ENCODE data around the gene MBTPS1.
"Not testable (repeated sequence)": the region's sequence is repeated elsewhere in the genome, so short reads cannot be mapped to it uniquely, and the experiment has no call there.

MBTPS1 gene

DNA sequence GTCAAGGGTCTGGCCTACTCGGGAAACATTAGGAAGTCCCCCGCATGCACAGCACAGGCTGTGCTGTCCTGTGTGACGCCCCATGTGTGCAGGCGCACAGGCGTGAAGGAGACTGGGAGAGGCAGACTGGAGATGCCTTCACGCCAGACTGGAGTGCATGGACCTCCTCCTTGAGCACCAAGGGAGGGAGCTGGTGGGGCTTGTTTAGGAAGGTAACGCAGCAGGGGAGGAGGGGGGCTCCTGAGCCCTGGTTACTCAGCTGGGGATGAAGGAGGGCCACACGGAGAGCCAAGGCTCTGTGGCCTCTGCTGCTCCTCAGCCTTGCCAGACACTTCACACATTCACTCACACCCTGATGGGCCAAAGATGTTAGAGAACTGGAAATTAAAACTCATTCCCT is 20.5 kb upstream of the MBTPS1 start:
- no peak for DNase-seq (ENCODE audit: low read depth)

DNA sequence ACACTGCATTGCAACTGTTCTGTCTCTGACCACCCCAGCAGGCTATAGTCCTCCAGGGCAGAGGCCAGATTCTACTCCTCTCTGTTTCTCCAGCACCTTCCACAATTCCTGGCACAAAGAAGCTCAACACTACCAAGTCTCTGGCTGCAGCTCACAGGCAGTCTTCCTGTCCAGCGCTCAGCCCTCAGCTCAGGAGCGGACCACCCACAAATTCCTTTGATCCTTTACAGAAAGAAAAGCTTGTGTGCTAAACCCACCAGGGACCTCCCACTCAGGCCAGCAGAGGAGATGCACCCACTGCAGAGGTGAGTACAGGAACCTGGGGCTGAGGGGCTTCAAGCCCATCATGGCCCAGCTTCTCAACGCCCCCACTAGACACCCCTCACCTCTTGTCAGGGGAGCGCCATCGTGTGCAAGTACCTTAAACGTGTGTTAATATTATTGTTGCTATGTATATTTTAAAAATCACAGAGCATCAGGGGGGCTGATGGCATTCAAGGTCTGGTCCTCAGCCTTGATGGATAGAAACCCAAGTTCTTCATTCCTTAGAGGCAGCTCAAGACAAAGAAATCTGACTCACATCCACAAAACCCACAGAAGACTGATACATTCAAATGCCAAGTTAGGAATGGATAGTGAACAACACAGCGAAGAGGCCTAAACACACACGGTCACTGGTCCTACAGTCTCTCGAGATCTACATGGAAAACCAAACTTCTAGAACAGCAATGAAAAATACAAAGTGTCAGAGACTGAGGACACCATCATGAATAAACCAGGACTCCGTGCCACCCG is 19.8 kb upstream of the MBTPS1 start:
- no peak for DNase-seq (ENCODE audit: low read depth)

DNA sequence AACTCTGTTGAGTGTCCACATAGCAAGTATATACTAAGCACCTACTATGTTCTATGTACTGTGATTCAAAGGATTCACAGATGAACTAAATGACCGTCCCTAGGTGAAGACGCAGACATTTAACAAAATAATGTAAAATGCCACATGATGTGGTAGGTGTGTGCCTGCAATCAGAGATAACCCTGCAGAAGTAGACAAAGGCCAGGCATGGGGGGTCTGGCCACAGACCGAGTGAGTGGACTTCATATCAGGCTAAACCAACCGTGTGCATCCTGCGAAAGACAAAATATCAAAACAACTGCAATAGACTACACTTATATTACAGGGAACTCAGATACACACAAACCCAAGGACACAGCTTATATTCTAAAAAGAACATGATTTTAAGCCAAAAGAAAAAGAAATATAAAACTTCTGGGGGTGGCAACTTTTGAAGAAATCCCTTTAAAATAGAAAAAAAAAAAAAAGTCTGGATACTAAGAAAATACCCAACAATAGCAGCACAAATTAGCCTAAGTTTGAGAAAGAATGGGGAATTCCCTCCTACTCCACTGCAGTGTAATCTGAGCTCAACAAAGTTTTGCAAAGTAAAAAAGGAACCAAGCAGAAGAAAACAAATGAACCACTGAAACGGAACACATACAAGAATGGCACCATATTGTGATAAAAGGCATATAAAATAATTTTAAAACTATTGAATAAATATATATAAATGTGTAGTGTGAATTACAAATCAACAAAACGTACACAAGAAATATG is 16.0 kb upstream of the MBTPS1 start:
- no peak for DNase-seq (ENCODE audit: low read depth)

DNA sequence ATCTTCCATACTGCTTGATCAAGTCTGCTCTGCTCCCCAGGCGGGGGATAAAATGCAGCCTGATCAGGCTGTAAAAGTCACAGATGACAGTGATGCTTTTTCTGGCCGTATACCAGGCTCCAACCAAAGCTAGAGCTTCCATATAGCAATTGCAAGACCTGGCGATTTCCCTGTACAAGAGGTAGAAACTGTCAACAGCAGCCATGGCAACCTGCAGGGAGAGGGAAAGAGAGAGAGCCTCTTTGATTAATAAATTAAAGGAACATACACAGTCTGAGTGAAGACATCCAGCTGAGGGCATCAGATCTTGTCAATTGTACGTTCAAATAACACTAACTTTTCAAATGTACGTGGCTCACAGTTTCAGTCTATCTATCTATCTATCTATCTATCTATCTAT is 14.4 kb upstream of the MBTPS1 start:
- no peak for DNase-seq (ENCODE audit: low read depth)

DNA sequence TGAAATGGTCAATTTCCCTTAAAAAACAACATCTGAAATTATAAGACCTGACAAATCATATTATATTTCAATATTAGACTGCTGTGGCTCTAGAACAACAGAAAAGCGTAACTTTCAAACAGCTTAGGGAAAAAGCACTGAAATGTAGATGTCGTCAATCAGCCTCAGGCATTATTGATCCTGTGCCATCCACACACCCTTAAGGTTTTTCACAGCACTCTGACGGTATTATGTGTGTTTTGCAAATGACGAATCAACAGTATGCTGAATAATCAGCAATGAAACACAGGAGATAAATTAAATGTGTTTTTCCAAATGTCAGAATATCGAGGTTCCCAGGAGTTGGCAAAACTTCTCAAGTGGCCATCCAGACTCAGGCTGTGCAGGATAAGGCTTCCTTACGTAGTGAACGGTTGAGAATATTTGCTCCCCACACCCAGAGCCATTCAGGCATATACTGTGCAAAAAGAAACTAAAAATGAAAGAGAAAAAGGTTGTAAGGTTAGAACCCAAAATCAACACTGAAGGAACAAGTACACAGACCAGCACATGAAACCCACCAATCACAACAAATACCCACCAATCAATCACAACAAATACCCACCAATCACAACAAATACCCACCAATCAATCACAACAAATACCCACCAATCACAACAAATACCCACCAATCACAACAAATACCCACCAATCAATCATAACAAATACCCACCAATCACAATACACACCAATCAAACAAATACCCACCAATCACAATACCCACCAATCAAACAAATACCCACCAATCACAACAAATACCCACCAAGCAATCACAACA is 7.7 kb upstream of the MBTPS1 start:
- DNase-seq (ENCODE audit: low read depth), result no peak

DNA sequence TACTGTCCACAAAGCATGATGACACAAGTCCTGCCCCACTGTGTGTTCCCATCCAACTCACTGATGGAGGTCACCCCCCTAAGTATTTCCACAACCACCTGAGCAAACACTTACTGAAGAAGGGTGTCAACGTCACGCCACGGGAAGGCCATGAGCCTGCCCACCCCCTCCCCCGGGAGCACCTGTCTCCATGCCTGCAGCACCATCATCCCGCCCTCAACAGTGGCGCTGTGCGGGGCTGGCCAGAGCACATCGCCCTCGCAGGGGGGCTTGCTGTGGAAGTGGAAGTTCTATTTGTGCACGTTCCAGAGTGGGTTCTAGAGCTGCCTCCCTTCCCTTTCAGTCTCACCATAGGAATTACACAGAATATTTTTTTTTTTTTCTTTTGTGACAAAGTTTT is 4.3 kb upstream of the MBTPS1 start:
- DNase-seq (ENCODE audit: low read depth), result no peak

DNA sequence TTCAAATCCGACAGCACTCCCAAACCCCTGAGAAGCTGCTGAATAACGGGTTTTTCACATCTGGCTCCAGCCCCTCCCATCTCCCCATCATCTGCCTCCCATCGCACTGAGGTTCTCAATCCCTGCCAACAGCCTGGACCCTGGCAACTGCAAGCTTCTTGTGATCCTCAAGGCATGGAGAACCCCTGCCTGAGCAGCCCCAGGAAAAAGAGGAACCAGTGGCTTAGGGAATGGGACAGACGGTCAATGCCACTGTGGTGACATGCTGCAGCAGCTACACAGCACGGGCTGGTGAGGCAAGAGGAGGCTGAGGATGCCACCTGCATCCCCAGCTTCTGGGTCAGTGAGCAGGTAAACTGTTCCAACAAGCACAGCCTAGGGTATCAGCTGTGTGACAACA is 3.3 kb upstream of the MBTPS1 start:
- DNase-seq (ENCODE audit: low read depth), result no peak

DNA sequence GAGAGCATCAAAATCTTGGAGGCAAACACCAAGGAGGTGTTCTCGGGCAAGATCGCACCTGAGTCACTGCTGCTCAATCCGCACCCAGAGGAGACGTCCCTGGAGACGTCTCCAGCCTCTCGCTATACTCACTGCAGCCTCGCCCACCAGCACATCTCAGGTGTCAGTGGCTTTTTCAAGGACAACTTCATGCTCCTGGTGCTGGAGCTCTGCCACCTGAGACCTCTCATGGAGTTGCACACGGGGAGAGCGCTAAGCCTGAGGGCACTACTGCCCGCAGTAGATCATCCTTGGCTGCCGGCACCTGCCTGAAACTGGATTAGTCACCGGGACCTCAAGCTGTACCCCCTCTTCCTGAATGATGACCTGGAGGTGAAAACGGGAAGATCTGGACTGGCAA is 2.6 kb upstream of the MBTPS1 start:
- no peak for DNase-seq (ENCODE audit: low read depth)

DNA sequence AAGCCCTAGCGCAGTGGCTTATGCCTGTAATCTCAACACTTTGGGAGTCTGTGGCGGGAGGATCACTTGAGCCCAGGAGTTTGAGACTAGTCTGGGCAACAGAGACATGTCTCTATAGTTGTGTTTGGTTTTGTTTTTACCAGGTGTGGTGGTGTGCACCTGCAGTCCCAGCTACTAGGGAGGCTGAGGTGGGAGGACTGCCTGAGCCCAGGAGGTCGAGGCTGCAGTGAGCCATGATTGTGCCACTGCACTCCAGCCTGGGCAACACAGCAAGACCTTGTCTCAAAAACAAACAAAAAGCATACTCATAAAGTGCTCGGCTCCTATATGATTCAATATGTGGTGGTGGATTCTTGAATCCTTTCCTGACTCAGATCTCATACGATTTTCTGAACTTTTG is 1.6 kb upstream of the MBTPS1 start:
- not testable (repeated sequence) for DNase-seq (ENCODE audit: low read depth)

DNA sequence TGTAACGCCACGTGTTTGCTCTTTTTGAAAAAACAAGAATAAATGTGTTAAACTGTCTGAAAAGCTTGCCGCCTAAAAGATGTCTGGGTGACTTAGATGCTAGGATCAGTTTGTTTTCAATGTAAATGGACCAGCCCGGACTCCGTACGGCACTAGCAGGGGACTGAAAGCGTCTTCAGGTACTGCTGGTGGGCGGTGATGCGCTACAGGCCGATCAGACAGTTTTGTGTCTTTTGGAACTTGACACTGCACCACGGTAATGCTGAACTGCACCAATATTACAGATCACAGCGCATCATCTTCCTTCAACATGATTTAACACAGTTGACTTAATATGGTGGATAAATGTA is 727 bp upstream of the MBTPS1 start:
- no peak for DNase-seq (ENCODE audit: low read depth)

DNA sequence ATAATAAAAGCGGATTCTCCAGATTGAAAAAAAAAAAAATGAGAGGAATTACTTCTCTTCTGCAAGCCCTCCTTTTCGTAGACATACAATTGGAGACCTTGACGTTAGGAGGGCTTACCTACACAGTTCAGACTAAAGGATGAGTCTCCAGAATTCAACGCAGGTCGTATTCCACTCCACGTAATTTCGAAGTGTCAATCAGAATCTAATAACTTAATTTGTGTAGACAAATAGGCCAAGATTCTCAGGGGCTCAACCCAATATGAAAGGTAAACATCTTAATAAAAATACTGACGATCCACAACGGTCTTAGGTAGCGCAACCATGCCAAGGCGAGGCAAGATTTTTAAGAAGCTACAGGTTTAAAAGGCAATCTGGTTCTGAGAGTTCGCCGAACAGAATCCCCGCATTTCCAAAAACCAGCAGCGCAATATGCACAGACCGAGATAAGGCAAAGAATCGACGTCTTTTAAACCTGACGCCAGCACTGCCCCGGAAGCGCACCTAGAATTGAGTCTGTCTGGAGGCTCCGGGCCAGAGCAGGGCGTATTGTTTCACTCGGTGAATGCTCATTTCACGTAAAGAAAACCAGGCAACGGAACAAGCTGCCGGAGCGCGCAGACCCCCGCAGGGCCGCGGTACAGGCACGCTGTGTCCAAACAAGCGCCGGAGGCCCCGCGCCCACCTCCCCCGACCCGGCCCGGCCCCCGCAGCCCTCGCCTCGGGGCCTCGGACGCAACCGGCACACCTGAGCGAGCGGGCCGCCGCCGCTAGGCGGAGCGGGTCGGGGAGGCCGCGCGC is 623 bp downstream of the MBTPS1 start:
- no peak for DNase-seq (ENCODE audit: low read depth)

DNA sequence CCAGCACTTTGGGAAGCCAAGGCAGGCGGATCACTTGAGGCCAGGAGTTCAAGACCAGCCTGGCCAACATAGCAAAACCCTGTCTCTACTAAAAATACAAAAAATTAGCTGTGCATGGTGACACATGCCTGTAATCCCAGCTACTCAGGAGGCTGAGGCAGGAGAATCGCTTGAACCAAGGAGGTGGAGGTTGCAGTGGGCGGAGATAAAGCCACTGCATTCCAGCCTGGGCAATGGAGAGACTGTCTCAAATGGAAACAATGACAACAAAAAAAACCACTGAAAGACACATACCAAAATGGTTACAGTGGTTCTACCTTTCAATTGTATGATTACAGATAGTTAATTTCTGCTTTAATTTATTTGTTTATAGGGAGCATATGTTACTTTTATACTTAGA is 4.8 kb downstream of the MBTPS1 start:
- not testable (repeated sequence) for DNase-seq (ENCODE audit: low read depth)

DNA sequence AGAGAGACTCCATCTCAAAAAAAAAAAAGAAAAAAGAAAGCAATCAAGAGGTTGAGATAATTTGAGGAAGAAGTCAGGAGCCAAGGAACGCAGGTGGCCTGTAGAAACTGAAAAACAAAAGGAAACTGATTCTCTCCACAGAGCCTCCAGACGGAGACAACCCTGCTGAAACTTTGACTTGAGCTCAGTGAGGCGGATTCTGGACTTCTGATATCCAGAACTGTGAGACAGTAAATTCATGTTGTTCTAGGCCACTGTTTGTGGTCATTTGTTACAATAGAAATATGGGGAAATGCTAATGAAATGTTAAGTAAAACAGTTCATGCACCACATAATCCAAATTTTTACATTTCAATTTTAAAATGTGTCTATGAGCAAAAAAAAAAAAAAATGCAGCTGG is 5.2 kb downstream of the MBTPS1 start:
- no peak for DNase-seq (ENCODE audit: low read depth)

DNA sequence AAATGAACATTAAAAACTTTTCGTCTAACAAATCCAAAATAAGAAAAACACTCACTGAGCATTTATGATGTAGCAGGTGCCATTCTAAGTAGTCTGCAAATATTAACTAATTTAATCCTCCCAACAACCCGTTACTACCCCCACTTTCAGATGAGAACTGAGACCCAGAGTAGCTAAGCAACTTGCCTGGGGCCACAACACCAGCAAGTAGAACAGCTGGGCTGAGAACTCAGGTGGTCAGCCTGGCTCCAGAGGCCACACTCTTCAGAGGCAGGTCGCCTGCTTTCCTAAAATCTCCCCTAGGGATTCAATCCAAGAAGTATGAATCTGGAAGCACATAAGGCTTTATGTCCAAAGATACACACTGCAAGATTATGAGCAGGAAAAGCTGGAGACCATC is 6.2 kb downstream of the MBTPS1 start:
- DNase-seq (ENCODE audit: low read depth), result no peak

DNA sequence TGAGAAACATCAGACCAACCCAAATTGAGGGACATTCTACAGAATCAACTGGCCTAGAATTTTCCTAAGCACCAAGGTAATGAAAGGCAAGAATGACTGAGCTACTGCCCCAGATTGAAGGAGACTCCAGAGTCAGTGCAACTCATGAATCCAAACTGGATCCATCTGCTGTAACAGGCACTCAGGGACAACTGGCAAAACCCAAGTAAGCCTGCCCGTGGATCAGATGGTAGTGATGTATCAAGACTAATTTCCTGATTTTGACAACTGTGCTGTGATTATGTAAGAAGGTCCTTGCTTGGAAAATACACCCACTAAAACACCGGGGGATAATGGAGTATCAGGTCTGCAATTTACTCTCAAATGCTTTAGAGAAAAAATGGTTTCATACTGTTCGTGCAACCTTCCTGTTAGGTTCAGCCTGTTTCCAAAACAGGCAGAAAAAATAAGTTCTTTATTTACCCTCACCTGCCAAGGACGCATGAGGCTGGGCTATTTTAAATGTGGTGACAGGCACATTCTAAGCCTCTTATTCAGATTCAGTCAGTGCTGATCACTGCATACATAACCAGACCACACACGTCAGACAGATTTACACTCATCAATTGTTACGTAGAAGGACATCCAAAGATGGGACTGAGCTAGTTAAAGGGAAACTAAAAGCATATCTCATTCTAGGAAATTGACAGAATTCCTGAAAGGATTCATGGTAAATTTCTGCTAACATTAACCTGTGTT is 7.0 kb downstream of the MBTPS1 start:
- no peak for DNase-seq (ENCODE audit: low read depth)

DNA sequence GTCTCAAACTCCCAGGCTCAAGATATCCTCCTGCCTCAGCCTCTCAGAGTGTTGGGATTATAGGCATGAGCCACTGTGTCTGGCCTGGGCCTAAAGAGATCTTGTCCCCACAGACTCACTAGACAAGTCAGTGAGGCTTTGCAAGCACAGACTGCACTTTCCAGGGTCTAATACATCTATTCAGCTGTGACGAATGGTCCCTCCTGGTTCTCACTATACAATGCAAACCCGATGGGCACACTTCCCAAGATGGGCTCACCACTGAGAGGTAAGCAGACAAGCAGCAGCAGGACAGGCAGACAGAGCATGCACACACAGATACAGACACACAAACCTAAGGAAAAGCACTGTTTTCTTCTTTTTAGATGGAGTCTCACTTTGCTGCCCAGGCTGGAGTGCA is 8.8 kb downstream of the MBTPS1 start:
- DNase-seq (ENCODE audit: low read depth), result no peak

DNA sequence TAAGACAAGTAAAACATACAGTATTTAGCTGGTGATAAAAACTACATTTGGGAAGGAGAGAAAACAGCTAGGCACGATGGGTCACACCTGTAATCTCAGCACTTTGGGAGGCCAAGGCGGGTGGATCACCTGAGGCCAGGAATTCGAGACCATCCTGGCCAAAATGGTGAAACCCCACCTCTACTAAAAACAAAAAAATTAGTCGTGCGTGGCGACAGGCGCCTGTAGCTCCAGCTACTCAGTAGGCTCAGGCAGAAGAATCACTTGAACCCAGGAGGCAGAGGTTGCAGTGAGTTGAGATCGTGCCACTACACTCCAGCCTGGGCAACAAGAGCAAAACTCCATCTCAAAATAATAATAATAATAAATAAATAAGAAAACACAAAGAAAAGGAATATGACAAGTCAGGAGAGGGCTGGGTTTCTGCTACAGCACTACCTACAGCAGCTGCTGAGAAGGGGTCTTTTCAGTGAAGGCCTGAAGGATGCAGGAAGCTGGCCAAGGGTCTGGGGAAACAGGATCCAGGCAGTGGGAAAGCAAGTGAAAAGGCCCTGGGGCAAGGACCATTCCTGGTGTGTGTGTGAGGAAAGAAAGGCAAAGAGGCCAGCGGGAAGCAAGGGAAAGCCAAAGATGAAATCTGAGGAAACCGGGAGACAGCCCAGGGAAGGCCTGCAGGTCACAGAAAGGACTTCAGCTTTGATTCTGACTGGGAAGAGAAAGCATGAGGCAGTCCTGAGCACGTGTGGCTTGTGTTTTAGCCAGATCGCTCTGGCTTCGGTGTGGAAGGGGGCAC is 10.6 kb downstream of the MBTPS1 start:
- no peak for DNase-seq (ENCODE audit: low read depth)

DNA sequence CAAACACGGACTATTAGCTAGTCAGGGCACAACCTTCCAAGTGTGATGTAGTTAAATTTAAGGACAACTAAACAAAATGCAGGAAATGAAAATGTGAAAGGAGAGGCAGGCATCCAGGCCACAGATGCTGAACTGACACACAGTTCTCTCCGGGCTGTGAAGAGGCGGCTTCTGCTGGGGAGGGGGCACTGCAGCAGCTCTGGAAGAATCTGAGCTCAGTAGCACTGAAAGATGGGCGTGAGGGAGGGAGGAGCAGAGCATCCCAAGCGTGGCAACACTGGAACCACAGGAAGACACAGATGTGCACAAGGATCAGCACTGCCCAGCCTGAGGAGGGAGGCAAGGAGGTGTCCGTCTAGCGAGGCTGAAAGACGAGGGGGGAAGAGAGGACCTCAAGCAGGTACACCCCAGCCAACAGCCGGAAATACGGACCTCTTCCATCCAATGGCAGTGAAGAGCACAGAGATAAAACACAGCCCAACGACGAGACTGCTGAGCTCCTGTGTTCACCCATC is 11.4 kb downstream of the MBTPS1 start:
- DNase-seq (ENCODE audit: low read depth), result no peak

DNA sequence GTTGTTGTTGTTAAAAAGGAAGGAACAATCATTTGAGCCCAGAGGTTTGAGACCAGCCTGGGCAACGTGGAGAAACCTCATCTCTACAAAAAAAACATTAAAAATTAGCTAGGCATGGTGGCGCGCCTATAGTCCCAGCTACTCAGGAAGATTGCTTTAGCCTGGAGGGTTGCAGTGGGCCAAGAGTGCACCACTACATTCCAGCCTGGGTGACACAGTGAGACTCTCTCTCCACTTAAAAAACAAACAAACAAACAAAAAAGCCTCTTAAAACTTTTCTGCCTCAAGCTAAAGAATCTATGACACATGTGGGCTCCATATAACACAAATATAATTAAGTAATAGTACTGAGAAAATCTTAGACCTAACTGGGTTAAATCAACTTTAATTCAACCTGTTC is 12.5 kb downstream of the MBTPS1 start:
- DNase-seq (ENCODE audit: low read depth), result no peak

DNA sequence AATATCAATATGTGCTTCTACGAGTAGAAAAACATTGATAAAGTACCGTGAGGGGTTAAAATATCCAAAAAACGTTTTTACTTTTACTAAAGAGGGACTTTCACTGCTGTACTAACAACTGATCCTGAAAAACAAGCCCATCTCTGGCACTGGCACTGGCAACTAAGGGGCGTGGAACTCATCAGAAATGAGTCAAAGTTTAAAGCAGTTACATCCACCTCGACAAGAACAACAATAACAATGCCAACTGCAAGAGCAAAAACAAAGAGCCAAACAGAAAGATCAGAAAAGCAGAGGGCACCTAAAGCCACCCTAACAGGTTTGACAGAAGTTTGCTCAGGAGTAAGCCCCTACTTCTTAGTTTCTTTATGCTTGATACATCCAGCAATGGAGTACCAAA is 13.1 kb downstream of the MBTPS1 start:
- no peak for DNase-seq (ENCODE audit: low read depth)
